BLaER1 treated with 17β-estradiol and CSF1 and Interleukin-3, amounts not matched to agents 10 nM and 100 nM (cell line): ENCODE data around the gene ZNRF1.
"Not testable (repeated sequence)": the region's sequence is repeated elsewhere in the genome, so short reads cannot be mapped to it uniquely, and the experiment has no call there.

Experiments used
- H3K27ac ChIP-seq, 11 experiments: shearing (Covaris generic); formaldehyde crosslinking; 2 replicates each; pipeline ENCODE4 v1.8.1; 2022
- H3K27me3 ChIP-seq, 11 experiments: shearing (Covaris generic); formaldehyde crosslinking; 2 replicates each; pipeline ENCODE4 v1.8.1; 2022
- H3K36me3 ChIP-seq, 11 experiments: shearing (Covaris generic); formaldehyde crosslinking; 2 replicates each; pipeline ENCODE4 v1.8.1; 2022
- H3K4me1 ChIP-seq, 10 experiments: shearing (Covaris generic); formaldehyde crosslinking; 2 replicates each; pipeline ENCODE4 v1.8.1; 2022
- H3K4me2 ChIP-seq, 11 experiments: shearing (Covaris generic); formaldehyde crosslinking; 2 replicates each; pipeline ENCODE4 v1.8.1; 2022
- H3K4me3 ChIP-seq, 10 experiments: shearing (Covaris generic); formaldehyde crosslinking; 2 replicates each; pipeline ENCODE4 v1.8.1; 2022
- H3K9ac ChIP-seq, 11 experiments: shearing (Covaris generic); formaldehyde crosslinking; 2 replicates each; pipeline ENCODE4 v1.8.1; 2022
- H3K9me3 ChIP-seq, 11 experiments: shearing (Covaris generic); formaldehyde crosslinking; replicated peaks in 1 of 11; 2 replicates each; pipeline ENCODE4 v1.8.1; 2022
- H4K20me1 ChIP-seq, 11 experiments: shearing (Covaris generic); formaldehyde crosslinking; 2 replicates each; pipeline ENCODE4 v1.8.1; 2022
- Cebpa-rat ChIP-seq, 11 experiments: shearing (Covaris generic); IDR thresholded peaks; 2 replicates each; pipeline ENCODE4 v1.8.1; 2022

The ZNRF1 gene

DNA sequence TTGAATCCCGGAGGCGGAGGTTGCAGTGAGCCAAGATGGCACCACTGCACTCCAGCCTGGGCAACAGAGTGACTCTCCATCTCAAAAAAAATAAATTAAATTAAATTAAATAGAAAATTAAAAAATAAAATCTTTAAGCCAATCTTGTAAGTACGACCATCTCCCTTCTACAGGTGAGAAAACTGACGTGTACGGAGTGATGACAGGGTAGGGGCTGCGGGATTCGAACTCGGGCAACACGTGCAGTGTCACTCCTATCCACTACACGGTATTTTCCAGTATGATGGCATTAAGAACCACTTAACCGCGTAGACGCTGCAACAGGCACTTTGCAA is 14.7 kb upstream of the ZNRF1 start:
- H3K4me2 ChIP-seq = peak overlapping the region; percentile 74 to 96 (median 85)

DNA sequence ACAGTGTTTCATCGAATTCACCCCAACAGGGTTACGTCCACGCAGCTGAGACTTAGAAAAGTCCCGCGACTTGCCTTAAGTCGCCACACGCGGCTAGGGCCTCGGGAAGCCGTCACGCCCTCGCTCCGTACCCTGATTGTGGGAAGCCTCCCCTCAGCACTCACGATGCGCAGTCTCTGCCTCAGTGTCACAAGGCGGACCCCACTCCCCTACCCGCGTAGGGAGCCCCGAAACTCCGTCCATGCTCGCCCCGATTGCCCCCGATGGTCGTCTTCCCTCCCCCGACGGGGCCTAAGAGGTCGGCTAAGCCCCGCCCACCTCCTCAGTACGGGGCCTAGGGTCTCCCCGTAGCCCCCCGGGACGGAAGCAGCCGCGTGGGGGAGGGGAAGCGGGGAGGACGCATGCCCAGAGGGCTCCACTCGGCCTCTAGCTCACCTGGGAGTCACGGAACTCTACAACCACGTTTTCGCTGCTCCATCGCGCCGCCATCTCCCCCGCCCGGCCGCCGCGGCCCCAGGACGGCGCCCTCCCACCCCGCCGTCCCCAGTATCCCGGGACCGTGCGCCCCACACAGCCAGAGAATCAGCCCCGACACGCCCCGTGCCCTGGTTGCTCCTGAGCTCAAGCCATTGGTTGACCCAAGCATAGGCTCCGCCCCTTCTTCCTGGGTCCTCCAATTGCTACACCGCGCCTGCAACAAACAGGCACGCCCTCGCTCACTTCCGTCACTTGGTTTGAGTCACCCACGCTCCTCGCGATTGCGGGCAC is 14.1 kb upstream of the ZNRF1 start, which contains the start of gene WDR59:
Gene WDR59 (minus strand): TSS at position 595 of the 768 bp plus-strand sequence. CDS start 106 bp downstream, at position 489.
- no peak for TF ChIP-seq Cebpa-rat (IDR thresholded peaks at IDR 0.05)
- no peaks in the 10 kb centered on the region for H3K27me3 ChIP-seq
- H3K4me2 ChIP-seq = peak within 1 kb of the TSS; percentile 74 to 96 (median 85)
- H4K20me1 ChIP-seq = peaks cover 0 to 26% (median 13%) of the 10 kb centered on the region in 11 experiments; a peak in 10 of 22 replicates
- H3K9me3 ChIP-seq = no peaks in the 10 kb centered on the region
- peak within 1 kb of the TSS; percentile 79 to 98 (median 93) for H3K9ac ChIP-seq
- H3K27ac ChIP-seq = peak within 1 kb of the TSS; percentile 60 to 92 (median 89); a peak in 21 of 22 replicates
- H3K4me3 ChIP-seq = peak within 1 kb of the TSS; percentile 74 to 100 (median 95)
- H3K36me3 ChIP-seq = 0 out of 22 replicates have a peak, but pooled peaks cover 0 to 5% (median 0%) of the 10 kb centered on the region in 11 experiments
- peaks cover 18 to 31% (median 24%) of the 10 kb centered on the region in 10 experiments; a peak in 18 of 20 replicates for H3K4me1 ChIP-seq

More for the DNA sequence above, 14.7 kb upstream of the ZNRF1 start:
- Histone ChIP-seq H3K9me3 (no peaks in the 10 kb centered on the region), H3K9ac (peak overlapping the region; percentile 79 to 98 (median 93)), H3K27me3 (no peaks in the 10 kb centered on the region), H3K36me3 (0 out of 22 replicates have a peak, but pooled peaks cover 0 to 5% (median 0%) of the 10 kb centered on the region in 11 experiments), H3K27ac (peak overlapping the region; percentile 60 to 92 (median 89); a peak in 21 of 22 replicates), H4K20me1 (peaks cover 0 to 28% (median 13%) of the 10 kb centered on the region in 11 experiments; a peak in 10 of 22 replicates), H3K4me1 (peaks cover 18 to 25% (median 23%) of the 10 kb centered on the region in 10 experiments; a peak in 18 of 20 replicates), H3K4me3 (peak overlapping the region; percentile 74 to 100 (median 95))
- TF ChIP-seq Cebpa-rat (IDR thresholded peaks at IDR 0.05) = no peak

DNA sequence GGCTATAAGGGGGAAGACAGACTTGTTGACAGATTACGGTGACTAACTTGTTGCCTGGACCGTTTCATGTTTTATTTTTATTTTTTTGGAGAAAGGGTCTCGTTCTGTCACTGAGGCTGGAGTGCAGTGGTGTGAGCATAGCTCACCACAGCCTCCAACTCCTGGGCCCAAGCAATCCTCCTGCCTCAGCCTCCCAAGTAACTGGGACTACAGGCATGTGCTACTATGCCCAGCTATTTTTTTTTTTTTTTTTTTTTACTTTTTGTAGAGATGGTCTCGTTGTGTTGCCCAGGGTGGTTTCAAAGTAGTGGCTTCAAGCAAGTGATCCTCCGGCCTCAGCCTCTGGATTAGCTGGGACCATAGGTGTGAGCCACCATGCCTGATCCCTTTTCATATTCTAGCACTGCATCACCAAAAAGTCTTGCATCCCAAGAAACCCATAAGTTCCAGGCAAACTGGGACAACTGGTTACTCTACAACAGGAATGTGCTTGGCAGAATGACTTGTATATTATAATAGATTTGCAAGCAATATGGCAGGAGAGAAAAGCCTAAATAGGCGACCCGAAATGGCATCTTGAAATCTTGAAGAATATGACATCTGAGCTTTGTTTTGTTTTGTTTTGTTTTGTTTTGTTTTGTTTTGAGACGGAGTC is 11.7 kb upstream of the ZNRF1 start:
- Histone ChIP-seq H3K36me3 (no peaks in the 10 kb centered on the region), H3K4me1 (peaks cover 18 to 31% (median 24%) of the 10 kb centered on the region in 10 experiments; a peak in 18 of 20 replicates), H3K9me3 (no peaks in the 10 kb centered on the region), H3K4me3 (no peak overlapping the region), H4K20me1 (peaks cover 0 to 16% (median 11%) of the 10 kb centered on the region in 11 experiments; a peak in 8 of 22 replicates), H3K27ac (no peak overlapping the region), H3K9ac (no peak overlapping the region), H3K27me3 (no peaks in the 10 kb centered on the region), H3K4me2 (no peak overlapping the region)
- TF ChIP-seq Cebpa-rat (IDR thresholded peaks at IDR 0.05) = no peak

DNA sequence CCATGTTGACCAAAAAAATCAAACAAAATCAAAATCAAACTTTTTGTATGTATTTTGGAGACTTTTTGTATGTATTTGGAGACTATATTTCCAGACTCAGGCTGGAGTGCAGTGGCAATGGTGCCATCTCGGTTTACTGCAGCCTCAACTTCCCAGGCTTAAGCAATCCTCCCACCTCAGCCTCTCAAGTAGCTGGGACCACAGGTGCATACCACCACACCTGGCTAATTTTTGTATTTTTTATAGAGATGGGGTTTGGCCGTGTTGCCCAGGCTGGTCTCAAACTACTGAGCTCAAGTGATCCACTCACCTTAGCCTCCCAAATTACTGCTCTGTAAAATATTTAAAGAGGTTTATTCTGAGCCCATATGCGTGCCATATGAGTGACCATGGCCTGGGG is 9.0 kb upstream of the ZNRF1 start:
- H3K4me2 ChIP-seq = peak overlapping the region in 1 of 11 experiments; percentile 8; a peak in 1 of 22 replicates
- H3K27me3 ChIP-seq, H3K9me3 ChIP-seq, H3K36me3 ChIP-seq, H3K4me3 ChIP-seq, H3K4me1 ChIP-seq, H4K20me1 ChIP-seq, H3K27ac ChIP-seq, H3K9ac ChIP-seq: not testable (repeated sequence)

DNA sequence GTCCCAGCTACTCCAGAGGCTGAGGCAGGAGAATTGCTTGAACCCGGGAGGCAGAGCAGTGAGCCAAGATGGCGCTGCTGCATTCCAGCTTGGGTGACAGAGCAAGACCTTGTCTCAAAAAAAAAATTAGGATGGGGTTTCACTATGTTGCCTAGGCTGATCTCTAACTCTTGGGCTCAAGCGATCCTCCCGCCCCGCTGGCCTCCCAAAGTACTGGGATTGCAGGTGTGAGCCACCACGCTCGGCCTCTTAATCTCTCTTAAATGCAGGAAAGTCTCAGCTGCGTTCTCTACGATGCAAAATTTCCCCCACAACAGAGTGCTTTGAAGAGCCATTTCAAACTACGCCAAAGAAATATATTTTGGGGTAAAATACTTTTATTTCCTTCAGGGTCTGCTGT is 8.0 kb upstream of the ZNRF1 start:
- Histone ChIP-seq H3K4me2 (no peak overlapping the region), H3K4me1 (peaks cover 0 to 9% (median 0%) of the 10 kb centered on the region in 10 experiments; a peak in 5 of 20 replicates), H3K9me3 (no peaks in the 10 kb centered on the region), H3K4me3 (no peak overlapping the region), H3K36me3 (no peaks in the 10 kb centered on the region), H3K9ac (no peak overlapping the region), H3K27me3 (no peaks in the 10 kb centered on the region), H4K20me1 (no peaks in the 10 kb centered on the region), H3K27ac (no peak overlapping the region)
- no peak for TF ChIP-seq Cebpa-rat (IDR thresholded peaks at IDR 0.05)

DNA sequence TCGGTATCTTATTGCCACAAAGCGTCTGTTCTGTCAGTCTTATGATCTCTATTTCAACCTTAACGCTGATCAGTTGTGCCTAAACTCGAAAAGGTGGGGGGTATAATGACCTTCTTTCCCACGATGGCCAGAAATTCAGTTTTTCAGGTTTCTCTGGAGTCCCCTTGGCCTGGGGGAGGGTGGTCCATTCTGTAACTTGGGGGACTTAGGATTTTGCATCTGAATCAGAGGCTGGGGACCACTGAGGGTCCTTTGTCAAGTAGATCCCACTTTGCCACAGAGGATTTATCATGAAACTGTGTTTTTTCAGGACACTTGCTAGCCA is 7.6 kb upstream of the ZNRF1 start:
- Histone ChIP-seq H3K36me3 (no peaks in the 10 kb centered on the region), H3K4me3 (no peak overlapping the region), H4K20me1 (no peaks in the 10 kb centered on the region), H3K9ac (no peak overlapping the region), H3K4me1 (peaks cover 0 to 9% (median 0%) of the 10 kb centered on the region in 10 experiments; a peak in 5 of 20 replicates), H3K4me2 (no peak overlapping the region), H3K27me3 (no peaks in the 10 kb centered on the region), H3K9me3 (no peaks in the 10 kb centered on the region), H3K27ac (no peak overlapping the region)
- no peak for TF ChIP-seq Cebpa-rat (IDR thresholded peaks at IDR 0.05)

DNA sequence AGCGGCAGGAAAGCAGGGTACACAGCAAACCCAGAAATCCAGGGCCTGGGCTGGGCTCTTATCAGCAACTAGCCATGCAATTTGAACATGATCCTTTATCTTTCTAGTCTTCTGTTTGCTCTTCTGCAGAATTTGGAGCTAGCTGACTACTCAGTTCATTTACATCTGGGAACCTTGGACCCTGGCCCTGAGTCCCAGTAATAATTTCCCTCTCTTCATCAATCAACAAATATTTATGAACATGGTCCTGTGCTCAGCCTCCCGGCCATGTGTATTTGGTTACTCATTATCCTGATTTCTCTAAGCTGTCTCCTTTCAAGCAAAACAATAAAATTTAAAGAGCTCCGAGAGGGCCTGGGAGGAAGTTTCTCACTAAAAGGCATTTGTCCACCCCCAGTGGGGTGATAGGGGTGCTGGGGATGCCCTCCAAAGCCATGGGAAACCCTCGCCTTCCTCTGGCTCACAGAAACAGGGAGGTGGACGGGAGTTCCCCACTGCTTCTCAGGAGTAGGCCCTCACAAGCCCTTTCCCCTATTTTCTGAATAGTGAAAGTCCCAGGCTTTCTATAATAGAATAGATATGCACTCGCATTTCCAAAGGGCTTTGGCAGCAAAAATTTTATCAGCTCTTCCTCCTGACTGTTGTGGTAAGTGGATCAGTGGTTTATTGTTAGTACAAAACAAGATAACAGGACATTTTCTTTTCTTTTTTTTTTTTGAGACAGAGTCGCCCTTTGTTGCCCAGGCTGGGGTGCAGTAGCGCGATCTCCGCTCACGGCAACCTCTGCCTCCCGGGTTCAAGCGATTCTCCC is 7.0 kb upstream of the ZNRF1 start:
- Histone ChIP-seq H3K27ac (no peak overlapping the region), H4K20me1 (no peaks in the 10 kb centered on the region), H3K27me3 (no peaks in the 10 kb centered on the region), H3K36me3 (no peaks in the 10 kb centered on the region), H3K9ac (no peak overlapping the region), H3K4me3 (no peak overlapping the region), H3K9me3 (no peaks in the 10 kb centered on the region), H3K4me1 (peaks cover 0 to 9% (median 0%) of the 10 kb centered on the region in 10 experiments; a peak in 5 of 20 replicates), H3K4me2 (no peak overlapping the region; a peak in 1 of 22 replicates)
- no peak for TF ChIP-seq Cebpa-rat (IDR thresholded peaks at IDR 0.05)

DNA sequence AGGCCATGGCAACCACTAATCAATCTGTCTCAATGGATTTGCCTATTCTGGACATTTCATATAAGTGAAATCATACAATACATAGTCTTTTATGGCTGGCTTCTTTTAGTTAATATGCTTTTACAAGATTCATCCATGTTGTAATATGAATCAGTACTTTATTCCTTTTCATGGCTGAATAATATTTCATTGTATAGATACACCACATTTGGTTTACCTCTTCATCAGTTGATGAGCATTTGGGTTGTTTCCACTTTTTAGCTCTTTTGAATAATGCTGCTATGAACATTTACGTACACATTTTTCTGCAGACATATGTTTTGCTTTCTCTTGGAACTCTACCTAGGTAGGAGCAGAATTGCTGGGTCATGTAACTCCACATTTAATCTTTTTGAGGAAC is 2.8 kb upstream of the ZNRF1 start:
- Histone ChIP-seq H3K4me1 (peaks cover 8 to 20% (median 11%) of the 10 kb centered on the region in 10 experiments; a peak in 19 of 20 replicates), H3K36me3 (no peaks in the 10 kb centered on the region), H4K20me1 (peaks cover 6 to 17% (median 15%) of the 10 kb centered on the region in 11 experiments; a peak in 19 of 22 replicates), H3K4me2 (no peak overlapping the region), H3K9ac (no peak overlapping the region), H3K4me3 (no peak overlapping the region), H3K9me3 (no peaks in the 10 kb centered on the region), H3K27ac (no peak overlapping the region), H3K27me3 (no peaks in the 10 kb centered on the region; a peak in 2 of 22 replicates)
- no peak for TF ChIP-seq Cebpa-rat (IDR thresholded peaks at IDR 0.05)
